Activated gamma-delta T cell (primary cell): ENCODE data around the gene KAZN.
A peak's percentile ranks its signal among the peaks of the same experiment; 100 is the strongest.

Experiments
- DNase-seq: peaks from one replicate; lab custom pipeline; 2025; lab: John Stamatoyannopoulos, UW

KAZN gene

DNA sequence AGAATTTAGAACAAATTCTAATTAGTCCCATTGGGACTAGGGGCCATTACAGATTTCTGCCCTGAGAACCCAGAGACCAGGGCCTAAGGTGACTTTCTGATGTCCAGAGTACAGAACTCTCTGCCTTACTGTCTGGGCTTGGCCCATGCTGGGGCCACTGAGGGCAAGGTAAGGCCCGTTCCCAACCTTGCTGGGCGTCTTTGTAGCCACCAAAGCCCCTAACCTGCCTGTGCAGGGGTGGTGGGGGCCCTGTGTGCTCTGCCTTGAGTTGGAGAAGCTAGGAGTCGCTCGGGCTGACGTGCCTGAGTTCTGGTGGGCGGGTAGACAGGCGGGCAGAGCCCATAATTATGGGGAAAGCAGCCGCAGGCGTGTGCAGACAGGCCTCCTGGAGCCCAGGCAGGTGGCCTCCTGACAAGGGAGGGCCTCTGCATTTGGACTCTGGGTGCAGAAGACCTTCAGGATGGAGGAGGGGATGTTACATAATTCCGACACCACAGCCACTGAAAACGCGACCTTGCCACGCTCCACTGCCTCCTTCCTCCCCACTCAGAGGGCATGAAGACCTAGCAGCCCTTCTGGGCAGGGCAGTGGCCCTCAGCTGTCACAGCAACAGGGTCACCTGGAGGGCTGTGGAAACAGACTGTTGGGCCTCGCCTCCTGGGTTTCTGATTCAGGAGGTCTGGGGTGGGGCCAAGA is 315.1 kb downstream of the KAZN start:
- DNase-seq, result no peak

DNA sequence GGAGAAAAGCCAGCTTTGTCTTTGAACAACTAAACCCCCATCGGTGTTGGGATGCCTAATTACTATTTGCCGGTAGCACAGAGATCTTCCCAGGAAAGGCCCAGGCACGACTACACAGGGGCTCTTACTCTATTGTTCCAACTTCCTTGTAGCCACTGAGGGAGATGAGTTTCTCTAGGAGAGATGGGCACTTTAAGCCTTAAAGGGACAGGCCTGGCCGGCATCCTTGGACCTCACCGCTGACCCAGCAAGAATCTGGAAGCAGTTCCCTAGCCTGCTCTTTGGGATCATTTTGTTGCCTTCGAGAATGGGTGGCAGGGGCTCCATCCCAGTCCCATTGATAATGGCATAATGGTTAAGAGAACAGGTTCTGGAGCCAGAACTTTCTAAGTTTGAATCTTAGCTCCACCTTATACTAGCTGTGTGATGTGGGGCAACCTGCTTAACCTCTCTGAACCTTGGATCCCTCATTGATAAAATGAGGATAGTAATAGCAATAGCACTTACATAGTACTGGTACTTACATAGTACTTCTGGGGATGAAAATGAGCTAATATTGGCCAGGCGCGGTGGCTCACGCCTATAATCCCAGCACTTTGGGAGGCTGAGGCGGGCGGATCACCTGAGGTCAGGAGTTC is 316.0 kb downstream of the KAZN start:
- DNase-seq, result no peak

DNA sequence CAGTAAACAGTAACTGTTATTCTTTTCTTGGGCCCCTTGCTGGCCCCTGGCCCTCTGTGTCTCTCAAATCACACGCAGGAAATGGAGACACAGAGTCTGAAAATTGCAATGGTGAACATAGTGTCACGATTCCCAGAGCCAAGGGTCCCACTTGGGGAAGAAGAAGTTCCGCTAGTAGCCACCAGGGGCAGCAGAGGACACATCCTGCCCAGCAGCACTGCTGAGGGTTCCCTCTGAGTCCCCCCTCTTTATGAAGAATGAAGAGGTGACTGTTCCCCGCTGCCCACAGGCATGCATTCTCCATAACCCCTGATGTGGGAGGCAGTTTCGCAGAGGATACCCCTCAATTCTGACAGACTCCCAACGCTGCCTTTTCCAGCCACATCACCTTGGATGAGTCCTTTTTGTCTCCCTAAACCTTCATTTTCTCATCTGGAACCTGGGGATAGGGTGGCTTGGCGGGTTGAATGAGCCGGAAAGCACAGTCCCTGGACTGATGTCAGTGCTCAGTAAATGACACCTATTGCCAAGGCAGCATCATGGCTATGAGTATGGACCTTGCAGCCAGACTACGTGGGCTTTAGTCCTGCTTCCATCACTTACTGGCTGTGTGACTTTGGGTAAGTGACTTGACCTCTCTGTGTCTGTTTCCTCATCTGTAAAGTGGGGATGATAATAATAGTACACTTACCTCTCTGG is 317.0 kb downstream of the KAZN start:
- DNase-seq, result no peak

DNA sequence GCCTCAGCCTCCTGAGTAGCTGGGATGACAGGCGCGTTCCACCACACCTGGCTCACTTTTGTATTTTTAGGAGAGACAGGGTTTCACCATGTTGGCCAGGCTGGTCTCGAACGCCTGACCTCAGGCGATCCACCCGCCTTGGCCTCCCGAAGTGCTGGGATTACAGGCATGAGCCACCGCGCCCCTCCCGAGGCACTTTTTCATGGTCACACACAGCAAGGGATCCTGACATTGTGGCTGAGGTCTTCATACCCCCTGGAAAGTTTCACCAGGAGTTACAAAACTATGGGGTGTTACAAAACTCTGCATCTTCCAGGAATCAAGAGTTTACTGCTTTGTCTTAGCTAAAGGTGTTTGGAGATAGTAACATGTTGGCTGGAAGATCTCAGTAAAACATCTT is 320.8 kb downstream of the KAZN start:
- DNase-seq, result no peak

DNA sequence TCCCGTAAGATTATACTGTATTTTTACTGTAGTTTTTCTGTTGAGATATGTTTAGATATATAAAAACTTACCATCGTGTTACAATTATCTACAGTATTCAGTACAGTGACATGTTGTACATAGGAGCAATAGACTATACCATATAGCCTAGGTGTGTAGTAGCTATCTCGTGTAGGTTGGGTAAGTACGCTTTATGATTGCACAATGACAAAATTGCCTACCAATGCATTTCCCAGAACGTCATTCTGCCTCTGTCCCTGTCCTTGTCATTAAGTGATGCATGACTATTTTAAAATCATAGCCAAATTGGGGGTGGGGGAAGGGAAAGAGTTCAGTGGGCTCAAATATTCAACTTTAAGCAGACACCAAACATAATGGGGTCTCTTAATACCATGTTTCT is 321.3 kb downstream of the KAZN start:
- no peak for DNase-seq

DNA sequence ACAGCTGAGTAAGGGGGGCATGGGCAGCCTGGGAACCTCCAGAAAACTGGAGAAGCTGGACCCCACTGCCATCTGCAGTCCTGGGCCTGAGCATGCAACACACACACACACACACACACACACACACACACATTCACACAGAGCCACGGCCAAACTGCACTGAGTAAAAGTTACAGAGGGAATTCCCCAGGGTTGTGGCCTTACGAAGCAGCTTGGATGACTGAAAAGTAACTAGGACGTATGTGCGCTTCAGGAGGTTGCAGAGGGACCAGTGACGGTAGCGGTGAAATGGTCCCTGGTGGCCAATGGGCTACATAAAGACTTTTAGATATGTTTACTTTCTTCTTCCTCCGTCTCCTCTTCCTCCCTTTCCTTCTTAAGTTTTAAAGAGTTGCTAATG is 322.6 kb downstream of the KAZN start:
- no peak for DNase-seq

DNA sequence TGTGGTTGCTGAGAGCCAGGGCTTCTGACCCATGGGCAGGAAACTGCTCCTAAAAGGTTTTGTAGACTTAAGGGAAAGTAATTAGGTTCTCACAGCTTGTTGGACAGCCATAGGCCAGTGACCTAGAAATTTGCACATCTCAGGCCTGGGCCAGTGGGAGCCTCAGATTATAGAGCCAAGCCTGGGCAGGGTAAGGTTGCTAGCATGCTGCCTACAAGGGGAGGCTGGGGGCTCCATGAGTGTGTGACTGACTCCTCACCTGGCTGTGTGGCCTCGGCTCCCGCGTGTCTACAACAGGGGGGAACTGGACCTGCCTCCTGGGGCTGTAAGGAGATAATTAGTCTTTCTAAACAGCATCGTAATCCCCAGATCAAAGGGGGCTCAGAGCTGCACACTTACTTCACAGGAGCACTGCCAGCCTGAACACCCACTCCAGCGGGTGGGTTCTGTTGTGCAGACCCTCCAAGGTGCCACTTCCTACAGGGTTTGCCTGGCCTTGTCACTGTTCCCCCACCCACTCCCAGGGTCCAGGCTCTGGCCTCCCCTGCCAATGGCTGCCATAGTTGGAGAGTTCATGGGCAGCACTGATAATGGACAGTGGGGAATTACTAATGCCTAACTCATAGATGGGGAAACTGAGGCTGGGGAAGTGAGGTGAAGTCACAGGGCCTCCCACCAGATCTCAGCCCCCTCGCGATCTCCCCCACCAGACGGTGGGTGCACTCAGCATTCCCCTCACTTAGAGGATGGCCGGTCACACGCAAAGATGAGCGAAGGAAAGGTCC is 324.6 kb downstream of the KAZN start:
- no peak for DNase-seq

DNA sequence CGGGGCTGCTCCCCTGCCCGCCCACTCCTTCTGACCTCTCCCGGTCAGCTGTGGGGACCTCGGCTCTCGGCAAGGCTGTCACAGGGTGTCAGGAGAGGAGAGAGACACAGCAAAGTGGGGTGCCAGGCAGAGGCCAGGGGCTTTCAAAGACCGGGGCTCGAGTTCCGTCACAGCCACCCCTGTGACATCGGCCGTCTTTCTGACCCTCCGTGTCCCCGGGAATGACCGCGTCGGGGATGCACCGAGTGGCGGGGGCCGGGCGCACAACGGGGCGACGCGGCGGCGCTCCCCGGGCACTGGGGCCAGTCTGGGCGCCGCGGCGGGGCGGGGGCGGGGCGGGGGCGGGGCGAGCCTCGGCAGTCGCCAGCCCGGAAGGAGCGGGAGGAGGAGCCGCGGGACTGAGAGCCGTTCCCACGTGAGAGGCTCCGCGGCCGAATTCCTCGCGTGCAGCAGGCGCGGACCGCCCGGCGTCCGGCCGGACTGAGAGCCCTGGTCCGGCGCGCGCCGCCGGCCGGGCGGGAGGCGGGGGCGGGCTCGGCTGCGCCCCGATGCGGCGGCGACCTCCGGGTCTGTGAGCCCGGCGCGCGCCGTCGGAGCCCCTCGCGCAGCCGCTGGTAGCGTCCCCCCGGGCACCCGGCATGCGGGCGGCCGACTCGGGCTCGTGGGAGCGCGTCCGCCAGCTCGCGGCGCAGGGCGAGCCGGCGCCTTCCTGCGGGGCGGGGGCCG is 325.4 kb downstream of the KAZN start:
- DNase-seq, result peak; percentile 17

DNA sequence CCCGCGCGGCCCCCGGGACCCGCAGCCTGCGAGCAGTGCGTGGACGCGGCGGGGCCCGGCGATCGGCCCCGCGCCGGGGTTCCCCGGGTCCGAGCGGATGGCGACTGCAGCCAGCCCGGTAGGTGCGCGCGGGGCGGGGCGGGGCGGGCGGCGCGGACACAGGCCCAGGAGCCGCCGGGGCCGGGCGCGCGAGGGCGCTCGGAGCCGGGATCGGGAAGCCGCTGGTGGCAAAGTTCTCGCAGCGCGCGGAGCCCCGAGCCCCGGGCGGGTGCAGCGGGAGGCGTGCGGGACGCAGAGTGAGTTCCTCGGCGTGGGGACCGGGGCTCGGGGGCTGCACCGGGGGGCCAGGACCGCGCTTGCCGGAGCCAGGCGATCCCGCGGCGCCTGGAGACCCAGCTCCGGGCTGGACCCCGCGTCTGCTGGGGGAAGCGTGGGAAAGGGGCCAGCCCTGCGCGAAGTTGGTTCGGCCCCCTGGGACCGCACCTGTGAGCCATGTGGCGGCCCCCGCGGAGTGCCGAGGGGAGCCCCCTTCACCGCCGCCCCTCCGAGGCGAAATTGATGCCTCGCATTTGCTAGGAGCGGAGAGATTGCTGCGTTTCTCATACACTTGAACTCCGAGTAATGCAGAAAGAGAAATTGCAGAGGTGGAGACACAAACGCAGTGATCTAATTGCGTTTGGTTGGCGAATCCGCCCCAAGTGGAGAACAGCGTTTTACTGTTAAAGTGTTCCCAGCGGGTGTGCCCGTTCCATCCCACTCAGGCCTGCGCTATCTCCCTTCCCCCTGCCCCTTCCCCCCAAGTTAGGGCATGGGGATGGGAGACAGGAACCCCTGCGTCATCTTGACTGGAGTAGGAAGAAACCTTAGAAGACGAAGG is 326.2 kb downstream of the KAZN start:
- peak; percentile 16 for DNase-seq

DNA sequence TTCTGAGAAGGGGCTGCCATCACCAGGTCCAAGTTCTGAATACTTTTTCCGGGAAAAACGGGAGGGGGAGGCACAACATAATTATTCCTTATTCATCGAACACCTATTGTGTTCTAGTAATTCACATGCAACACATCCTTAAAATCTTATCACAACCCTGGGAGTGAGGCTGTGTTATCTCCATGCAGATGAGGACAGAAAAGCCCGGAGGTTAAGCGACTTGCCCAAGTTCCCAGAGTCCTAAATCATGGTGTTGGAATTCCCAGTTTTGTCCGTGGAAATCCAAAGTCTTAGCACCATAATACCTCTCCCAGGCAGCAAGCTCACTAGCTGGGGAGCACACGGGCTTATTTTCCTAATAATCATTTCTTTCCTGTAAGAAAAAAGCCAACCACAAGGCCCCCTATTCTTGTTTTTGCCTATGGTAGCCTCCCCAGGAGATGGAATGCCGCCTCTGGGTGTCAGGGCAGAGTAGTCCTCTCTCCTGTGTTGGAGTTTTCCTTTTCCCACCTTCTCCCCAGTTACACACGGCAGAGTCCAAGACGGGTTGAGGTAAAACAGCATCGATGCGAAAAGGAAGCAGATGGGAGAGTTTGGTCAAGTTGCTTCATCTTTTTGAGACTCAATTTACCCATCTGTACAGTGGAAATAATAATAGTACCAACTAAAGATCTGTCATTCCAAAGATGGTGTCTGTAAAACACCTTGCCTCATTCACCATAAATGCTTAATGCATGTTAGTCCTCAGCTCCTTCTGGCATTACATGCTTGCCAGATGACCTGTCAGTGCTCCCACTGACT is 327.1 kb downstream of the KAZN start:
- no peak for DNase-seq

DNA sequence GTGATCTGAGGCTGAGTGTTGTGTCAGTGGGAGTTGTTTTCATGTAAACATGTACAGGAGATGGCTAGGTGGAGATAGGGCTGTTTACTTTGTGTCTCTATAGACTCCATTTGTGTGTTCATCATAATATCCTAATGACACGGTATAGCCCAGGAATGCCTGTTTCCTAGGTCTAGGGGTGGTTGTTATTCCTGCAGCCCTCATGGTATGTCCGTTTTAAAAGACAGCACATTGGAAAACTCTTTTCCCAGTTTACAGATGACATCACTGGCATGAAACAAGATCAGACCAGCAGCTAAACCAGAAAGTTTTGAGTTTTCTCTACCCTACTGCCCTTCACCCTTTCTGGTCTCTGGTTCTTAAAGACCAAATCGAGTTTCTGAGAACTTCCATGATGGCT is 327.7 kb downstream of the KAZN start:
- no peak for DNase-seq

DNA sequence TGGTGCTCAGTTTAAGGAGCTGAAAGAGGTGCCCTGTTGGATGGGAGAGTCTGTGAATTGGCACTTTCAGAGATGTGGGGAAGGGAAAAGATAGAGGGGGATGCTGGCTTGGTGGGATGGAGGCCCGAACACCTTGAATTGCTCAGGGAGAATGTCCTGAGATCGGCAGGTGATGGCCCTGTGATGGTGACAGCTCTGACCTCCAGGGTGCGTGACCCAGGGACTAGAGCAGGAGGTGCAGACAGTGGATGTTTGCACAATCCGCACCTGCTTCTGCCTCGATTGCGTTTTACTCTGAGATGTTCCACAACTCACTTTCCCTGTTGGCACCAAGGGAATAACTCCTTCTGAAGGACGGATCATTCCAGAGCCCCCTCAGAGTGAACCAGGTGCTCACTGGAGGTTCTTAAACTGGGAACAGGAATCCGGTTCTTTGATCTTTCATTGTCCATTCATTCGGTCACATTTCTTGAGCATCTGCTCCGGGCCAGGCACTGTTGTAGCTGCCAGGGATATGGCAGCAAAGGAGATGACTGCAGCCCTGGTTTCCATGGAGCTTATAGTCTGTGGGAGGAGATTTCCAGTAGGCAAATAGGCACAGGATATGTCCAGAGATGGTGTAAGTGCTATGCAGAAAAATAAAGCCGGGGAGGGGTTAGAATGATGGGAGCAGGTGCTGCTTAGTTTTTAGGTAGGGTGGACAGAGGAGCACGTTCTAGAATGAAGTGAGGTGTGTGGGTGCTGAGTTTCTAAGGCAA is 328.5 kb downstream of the KAZN start:
- DNase-seq, result no peak

DNA sequence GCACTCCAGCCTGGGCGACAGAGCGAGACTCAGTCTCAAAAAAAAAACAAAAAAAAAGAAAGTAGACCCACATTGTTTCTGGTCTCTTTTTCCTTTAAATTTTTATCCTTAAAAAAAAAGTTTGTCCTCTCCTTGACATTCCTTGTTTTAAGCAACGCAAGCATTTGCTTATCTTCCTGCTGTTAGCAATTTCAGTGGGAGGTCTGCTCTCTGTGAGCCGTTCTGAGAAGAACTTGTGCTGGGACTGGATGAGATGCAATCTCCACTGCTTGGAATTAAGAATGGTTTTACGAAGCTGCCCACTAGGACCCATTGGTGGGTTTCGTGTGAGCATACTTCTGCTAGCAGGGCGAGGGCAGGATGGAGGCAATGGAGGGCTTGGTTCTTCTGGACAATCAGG is 329.9 kb downstream of the KAZN start:
- DNase-seq, result no peak

DNA sequence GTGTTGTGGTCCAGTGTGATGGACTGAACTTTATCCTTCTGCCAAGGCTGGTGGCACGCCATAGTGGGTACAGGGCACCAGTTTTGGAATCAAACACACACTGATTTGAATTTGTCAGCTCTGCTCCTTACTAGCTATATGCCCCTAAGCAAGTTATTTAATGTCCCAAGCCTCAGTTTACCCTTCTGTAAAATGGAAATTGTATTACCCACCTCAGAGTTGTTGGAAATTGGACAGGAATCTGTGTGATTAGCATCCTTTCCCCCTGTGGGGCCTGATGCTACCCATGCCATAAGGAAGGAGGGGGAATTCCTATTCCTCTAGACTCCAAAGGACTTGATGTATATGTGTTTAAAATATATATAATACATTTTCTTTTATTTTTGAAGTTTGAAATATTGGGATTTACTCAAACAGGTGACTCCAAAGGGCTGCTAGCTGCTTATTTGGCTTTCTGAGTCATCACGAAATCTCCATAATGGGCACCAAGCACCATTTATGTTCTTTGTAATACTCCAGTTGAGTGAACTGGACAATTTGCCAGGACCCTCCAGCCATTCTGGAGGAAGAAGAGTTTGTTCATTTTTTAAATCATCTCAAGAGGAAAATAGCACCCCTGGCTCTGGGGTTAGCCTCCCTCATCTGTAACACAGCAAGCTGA is 330.5 kb downstream of the KAZN start:
- DNase-seq, result no peak

DNA sequence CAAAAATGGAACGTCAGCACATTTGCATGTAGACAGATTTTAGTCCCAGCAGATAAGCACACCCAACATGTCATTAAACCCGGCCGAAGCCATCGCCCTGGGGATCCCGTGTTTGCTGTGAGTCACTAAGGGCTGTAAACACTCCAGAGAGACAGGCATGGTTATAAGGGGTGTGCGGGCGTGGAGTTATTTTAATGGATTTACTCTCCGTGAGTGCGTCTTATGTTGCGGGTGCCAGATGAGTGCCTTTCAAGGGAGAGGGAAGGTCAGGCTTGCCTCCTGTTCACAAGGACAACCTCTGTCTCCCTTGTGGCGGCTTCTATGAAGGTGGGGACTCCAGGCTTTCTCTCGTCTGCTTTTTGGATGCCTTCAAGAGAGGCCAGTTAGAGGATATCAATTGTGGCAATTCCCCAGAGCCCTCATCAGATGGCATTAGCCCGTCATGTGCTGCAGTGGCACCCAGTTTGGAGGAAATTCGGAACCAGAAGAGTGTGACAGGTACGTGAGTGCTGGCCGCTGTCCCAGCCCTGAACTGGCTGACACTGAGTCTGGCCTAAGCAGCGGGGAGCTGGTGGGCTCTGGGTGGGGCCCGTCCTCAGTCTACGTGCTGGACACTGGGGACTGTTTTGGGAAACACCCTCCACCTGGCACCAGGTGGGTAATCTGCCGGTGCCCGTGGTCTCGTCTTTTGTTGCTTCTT is 331.2 kb downstream of the KAZN start:
- no peak for DNase-seq

DNA sequence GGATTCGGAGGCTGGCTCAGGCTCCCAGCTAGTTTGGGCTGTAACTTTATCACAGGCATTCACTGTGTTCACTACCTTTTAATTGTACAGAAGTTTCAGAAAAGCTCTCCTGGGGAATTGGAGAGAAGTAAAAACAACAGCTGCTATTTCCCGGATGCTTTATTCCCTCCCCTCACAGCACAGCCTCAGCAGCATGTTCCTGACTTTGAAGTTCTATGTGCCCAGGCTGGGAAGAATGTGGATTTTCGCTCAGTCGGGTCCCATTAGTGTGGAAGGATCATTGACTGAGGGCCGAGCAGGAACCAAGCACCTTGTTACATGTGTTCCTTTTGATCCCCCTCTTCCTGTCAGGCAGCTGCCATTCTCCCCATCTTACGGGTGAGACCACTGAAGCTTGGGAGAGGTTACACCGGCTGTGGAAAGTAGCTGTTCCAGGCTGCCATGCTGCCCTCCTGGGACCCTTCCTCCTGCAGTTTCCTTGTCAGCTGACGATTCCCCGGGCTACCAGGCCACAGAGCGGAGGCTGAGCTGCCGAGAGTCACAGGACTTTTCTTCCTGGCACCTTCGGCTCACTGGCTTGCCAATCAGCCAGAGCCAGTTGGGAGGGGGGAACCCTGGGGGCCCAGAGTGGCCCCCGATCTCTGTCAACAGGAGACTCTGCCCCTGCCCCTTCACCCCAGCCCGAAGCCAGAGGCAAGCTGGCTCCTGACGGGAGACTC is 331.9 kb downstream of the KAZN start:
- DNase-seq, result no peak

DNA sequence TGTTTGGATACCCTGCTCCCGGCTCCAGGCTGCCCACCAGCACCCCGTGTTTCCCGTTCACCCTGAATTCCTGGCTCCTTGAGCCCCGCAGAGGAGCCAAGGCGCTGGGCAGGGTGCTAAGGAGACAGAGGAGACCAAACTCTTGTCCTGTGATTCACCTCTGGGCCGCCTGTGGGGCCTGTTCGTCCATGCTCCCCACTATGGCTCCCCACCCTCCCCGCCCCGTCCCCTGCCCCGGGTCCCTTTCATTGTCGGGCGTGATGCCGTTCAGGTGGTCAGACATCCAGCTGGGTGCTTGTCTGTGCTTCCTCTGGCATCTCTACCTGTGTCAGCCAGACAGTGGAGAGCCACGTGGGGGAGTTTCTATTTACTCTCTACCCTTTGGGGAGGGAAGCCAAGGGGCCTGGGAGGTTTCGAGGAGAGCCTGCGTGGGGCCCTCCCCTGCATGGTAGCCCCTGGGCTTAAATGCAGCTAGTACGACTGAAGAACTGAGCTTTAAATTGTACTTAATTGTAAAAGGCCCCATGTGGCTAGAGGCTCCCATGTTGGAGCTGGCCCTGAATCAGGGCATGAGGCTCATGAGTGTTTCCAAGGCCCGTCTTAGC is 333.7 kb downstream of the KAZN start:
- no peak for DNase-seq
